ENCODE measurements around the gene LAYN.

The LAYN gene

GRCh38 chr11:111557425-111558111 lies 17.0 kb downstream of the LAYN start:
- TF ChIP-seq CTCF (IDR thresholded peaks at IDR 0.05; ENCODE audit: control insufficient read depth, insufficient read depth, low read depth, low read length, missing control alignments) = peak; percentile 9
- H3K4me3 ChIP-seq (ENCODE audit: control insufficient read depth, low read depth, low read length) = no peak overlapping the region
- DNase-seq (ENCODE audit: low read depth) = peak; percentile 92

GRCh38 chr11:111559800-111560464 lies 19.4 kb downstream of the LAYN start:
- no peak for DNase-seq (ENCODE audit: low read depth)
- H3K4me3 ChIP-seq (ENCODE audit: control insufficient read depth, low read depth, low read length) = no peak overlapping the region
- TF ChIP-seq CTCF (IDR thresholded peaks at IDR 0.05; ENCODE audit: control insufficient read depth, insufficient read depth, low read depth, low read length, missing control alignments) = no peak

GRCh38 chr11:111560800-111561199 lies 20.3 kb downstream of the LAYN start:
- no peak for DNase-seq (ENCODE audit: low read depth)
- no peak overlapping the region for H3K4me3 ChIP-seq (ENCODE audit: control insufficient read depth, low read depth, low read length)
- TF ChIP-seq CTCF (IDR thresholded peaks at IDR 0.05; ENCODE audit: control insufficient read depth, insufficient read depth, low read depth, low read length, missing control alignments) = no peak

GRCh38 chr11:111561306-111561705 lies 20.8 kb downstream of the LAYN start:
- no peak for TF ChIP-seq CTCF (IDR thresholded peaks at IDR 0.05; ENCODE audit: control insufficient read depth, insufficient read depth, low read depth, low read length, missing control alignments)
- no peak overlapping the region for H3K4me3 ChIP-seq (ENCODE audit: control insufficient read depth, low read depth, low read length)
- DNase-seq (ENCODE audit: low read depth) = no peak

- no peak overlapping the region for H3K4me3 ChIP-seq (ENCODE audit: control insufficient read depth, low read depth, low read length)
- no peak for DNase-seq (ENCODE audit: low read depth)
- TF ChIP-seq CTCF (IDR thresholded peaks at IDR 0.05; ENCODE audit: control insufficient read depth, insufficient read depth, low read depth, low read length, missing control alignments) = no peak
These were observed 21.3 kb downstream of the LAYN start for GRCh38 chr11:111561791-111562325.

- H3K4me3 ChIP-seq (ENCODE audit: control insufficient read depth, low read depth, low read length) = no peak overlapping the region
- no peak for TF ChIP-seq CTCF (IDR thresholded peaks at IDR 0.05; ENCODE audit: control insufficient read depth, insufficient read depth, low read depth, low read length, missing control alignments)
- DNase-seq (ENCODE audit: low read depth) = no peak
These were observed 22.3 kb downstream of the LAYN start for GRCh38 chr11:111562692-111563389.
